ENCODE results near the gene TMEM30A.

The TMEM30A gene

DNA sequence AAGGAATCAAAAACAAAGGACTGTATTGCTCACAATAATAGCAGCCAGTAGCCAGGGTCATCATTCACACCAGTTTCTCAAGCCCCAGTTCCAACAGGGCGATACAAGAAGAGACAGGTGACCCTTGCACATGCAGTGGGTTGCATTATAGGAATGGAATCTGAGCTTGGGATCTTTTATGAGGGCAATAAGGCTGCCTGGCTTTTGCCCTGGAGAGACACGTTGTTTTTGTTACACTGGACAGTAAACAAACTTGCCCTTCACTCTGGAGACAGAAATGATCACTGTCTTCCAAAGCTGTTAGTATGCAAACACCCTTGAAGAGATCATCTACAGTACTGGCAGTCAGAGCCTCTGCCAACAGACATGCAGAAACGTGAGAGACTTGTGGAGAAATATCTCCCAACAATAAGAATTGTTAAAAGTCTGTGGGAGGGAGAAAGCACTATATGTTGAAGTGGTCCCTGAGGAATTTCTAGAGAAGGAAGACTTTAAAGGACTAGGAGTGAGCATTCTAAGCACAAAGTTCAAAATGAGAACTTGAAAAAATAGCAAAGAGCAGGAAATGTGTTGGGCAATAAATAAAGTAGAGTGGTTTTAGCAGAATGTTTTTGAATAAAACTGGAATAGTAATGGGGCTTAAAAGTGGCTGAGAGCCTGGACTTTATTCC lies 72.5 kb downstream of the TMEM30A start:
- Histone ChIP-seq H3K4me1 (ENCODE audit: control insufficient read depth, insufficient read depth, low read length) (peaks cover 5% of the 10 kb centered on the region; the same call in 1 of the 2 replicates), H3K36me3 (ENCODE audit: control insufficient read depth in 2 of 2, insufficient read depth in 1 of 2, low read length in 2 of 2) (no peaks in the 10 kb centered on the region), H3K27ac (ENCODE audit: extremely low read depth, low read depth, low read length) (no peak overlapping the region), H3K4me3 (ENCODE audit: low read depth, low read length) (no peak overlapping the region), H3K9me3 (ENCODE audit: control insufficient read depth, insufficient read depth, low read depth, low read length) (no peaks in the 10 kb centered on the region)
- POLR2A ChIA-PET = no interaction called here
- TF ChIP-seq SP7 (tag by site-specific recombination; IDR thresholded peaks at IDR 0.05) (no peak), ZNF558 (tag by site-specific recombination; IDR thresholded peaks at IDR 0.05) (peak; percentile 29; the same call in 1 of the 2 replicates), ZNF24 (tag by site-specific recombination; IDR thresholded peaks at IDR 0.05) (no peak)
- CTCF ChIA-PET = interaction anchor here (0.6 to 5.4 kb wide), 54 partner anchors 9 to 1688 kb away, joined by 3 to 106 read pairs (median 4); no protein-coding TSS in a partner anchor

- ChIA-PET POLR2A (no interaction called here), CTCF (interaction anchor here (0.6 to 5.4 kb wide), 87 partner anchors 7 to 1687 kb away, joined by 3 to 106 read pairs (median 4); partner anchors contain the start of gene TMEM30A)
- peaks cover 5% of the 10 kb centered on the region; the same call in 1 of the 2 replicates for H3K4me1 ChIP-seq (ENCODE audit: control insufficient read depth, insufficient read depth, low read length)
- no peaks in the 10 kb centered on the region for H3K36me3 ChIP-seq (ENCODE audit: control insufficient read depth in 2 of 2, insufficient read depth in 1 of 2, low read length in 2 of 2)
- H3K9me3 ChIP-seq (ENCODE audit: control insufficient read depth, insufficient read depth, low read depth, low read length) = no peaks in the 10 kb centered on the region
- no peak overlapping the region for H3K4me3 ChIP-seq (ENCODE audit: low read depth, low read length)
- H3K27ac ChIP-seq (ENCODE audit: extremely low read depth, low read depth, low read length) = no peak overlapping the region
- TF ChIP-seq SCRT2 (tag by site-specific recombination; IDR thresholded peaks at IDR 0.05) (peak; percentile 48), KLF8 (tag by site-specific recombination; IDR thresholded peaks at IDR 0.05) (peak; percentile 35; the same call in 1 of the 2 replicates), ZNF362 (tag by site-specific recombination; IDR thresholded peaks at IDR 0.05) (peak; percentile 76), SCRT1 (tag by site-specific recombination; IDR thresholded peaks at IDR 0.05; ENCODE audit: borderline replicate concordance) (no peak), SETDB1 (IDR thresholded peaks at IDR 0.05; ENCODE audit: insufficient read length, low read length) (no peak), ZNF660 (tag by site-specific recombination; IDR thresholded peaks at IDR 0.05) (peak; percentile 14; the same call in 1 of the 2 replicates), GLIS1 (tag by site-specific recombination; IDR thresholded peaks at IDR 0.05) (0 out of 2 replicates have a peak, but pooled peaks have one; percentile 13), ZBTB17 (tag by site-specific recombination; IDR thresholded peaks at IDR 0.05) (peak; percentile 86), ZNF629 (tag by site-specific recombination; IDR thresholded peaks at IDR 0.05) (0 out of 2 replicates have a peak, but pooled peaks have one; percentile 15), ZNF654 (tag by site-specific recombination; IDR thresholded peaks at IDR 0.05; ENCODE audit: low read depth) (peak; percentile 72), ZNF2 (tag by site-specific recombination; IDR thresholded peaks at IDR 0.05) (0 out of 2 replicates have a peak, but pooled peaks have one; percentile 37), ZNF768 (tag by site-specific recombination; IDR thresholded peaks at IDR 0.05) (no peak), ZNF335 (tag by site-specific recombination; conservative IDR thresholded peaks at IDR 0.05) (0 out of 2 replicates have a peak, but pooled peaks have one; percentile 19)
These were observed 73.5 kb downstream of the TMEM30A start for GRCh38 chr6:75210885-75211739.

DNA sequence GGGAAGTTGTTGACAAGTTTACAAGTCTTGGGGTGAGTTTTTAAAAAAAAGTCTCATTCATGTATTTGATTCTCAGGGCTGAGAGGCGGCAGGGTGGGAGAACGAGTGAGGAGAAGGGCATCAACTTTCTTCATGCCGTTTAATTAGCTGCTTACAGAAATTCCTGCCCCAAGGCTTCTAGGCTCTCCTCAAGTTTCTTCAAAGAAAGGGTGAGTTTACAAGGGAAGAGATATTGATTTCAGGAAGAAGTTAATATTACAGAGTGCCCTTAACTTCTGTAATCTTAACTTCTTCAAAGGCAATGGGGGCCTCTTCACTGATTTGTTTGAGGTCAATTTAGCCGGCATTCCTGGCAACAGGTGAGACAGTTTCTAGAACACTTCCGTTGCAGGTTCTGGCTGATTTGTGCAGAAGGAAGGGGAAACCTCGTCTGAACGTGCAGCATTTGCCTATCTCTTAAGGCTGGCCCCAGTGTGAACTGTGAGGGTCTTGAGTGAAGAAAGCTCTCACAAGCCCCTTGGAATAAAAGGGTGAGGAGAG lies 75.3 kb downstream of the TMEM30A start:
- no peaks in the 10 kb centered on the region for H3K36me3 ChIP-seq (ENCODE audit: control insufficient read depth in 2 of 2, insufficient read depth in 1 of 2, low read length in 2 of 2)
- ChIA-PET CTCF (interaction anchor here (0.5 to 5.4 kb wide), 107 partner anchors 8 to 1623 kb away, joined by 3 to 106 read pairs (median 5); no protein-coding TSS in a partner anchor), POLR2A (interaction anchor here (0.6 to 2.0 kb wide), 3 partner anchors 34 to 1878 kb away, joined by 3 to 6 read pairs (median 5); partner anchors contain the start of gene COX7A2)
- H3K9me3 ChIP-seq (ENCODE audit: control insufficient read depth, insufficient read depth, low read depth, low read length) = no peaks in the 10 kb centered on the region
- H3K4me3 ChIP-seq (ENCODE audit: low read depth, low read length) = no peak overlapping the region
- H3K27ac ChIP-seq (ENCODE audit: extremely low read depth, low read depth, low read length) = no peak overlapping the region
- peaks cover 12% of the 10 kb centered on the region for H3K4me1 ChIP-seq (ENCODE audit: control insufficient read depth, insufficient read depth, low read length)
- TF ChIP-seq SCRT2 (tag by site-specific recombination; IDR thresholded peaks at IDR 0.05) (peak; percentile 55; the same call in 1 of the 2 replicates), HOXD13 (CRISPR knock-in tag; IDR thresholded peaks at IDR 0.05; ENCODE audit: borderline replicate concordance) (no peak), PBX3 (CRISPR knock-in tag; IDR thresholded peaks at IDR 0.05) (no peak), ZNF138 (tag by site-specific recombination; IDR thresholded peaks at IDR 0.05; ENCODE audit: borderline replicate concordance) (no peak)
- TF ChIP-seq, protein P1, sequence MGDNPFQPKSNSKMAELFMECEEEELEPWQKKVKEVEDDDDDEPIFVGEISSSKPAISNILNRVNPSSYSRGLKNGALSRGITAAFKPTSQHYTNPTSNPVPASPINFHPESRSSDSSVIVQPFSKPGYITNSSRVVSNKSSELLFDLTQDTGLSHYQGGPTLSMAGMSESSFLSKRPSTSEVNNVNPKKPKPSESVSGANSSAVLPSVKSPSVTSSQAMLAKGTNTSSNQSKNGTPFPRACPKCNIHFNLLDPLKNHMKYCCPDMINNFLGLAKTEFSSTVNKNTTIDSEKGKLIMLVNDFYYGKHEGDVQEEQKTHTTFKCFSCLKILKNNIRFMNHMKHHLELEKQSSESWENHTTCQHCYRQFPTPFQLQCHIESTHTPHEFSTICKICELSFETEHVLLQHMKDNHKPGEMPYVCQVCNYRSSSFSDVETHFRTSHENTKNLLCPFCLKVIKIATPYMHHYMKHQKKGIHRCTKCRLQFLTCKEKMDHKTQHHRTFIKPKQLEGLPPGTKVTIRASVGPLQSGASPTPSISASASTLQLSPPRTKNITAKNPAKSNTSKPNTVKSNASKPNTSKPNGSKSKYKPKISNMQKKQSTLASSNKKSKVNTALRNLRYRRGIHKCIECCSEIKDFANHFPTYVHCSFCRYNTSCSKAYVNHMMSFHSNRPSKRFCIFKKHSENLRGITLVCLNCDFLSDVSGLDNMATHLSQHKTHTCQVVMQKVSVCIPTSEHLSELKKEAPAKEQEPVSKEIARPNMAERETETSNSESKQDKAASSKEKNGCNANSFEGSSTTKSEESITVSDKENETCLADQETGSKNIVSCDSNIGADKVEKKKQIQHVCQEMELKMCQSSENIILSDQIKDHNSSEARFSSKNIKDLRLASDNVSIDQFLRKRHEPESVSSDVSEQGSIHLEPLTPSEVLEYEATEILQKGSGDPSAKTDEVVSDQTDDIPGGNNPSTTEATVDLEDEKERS (tag by site-specific recombination; IDR thresholded peaks at IDR 0.05) = no peak

Measured in HEK293 (cell line).